ENCODE measurements around the gene RC3H1.

GRCh38 chr1:174028495-174028894 lies 6.3 kb upstream of the RC3H1 start:
- TF ChIP-seq CTCF (IDR thresholded peaks at IDR 0.05) (no peak), POLR2A (IDR thresholded peaks at IDR 0.05) (no peak), EP300 (IDR thresholded peaks at IDR 0.05) (no peak), POLR2AphosphoS5 (IDR thresholded peaks at IDR 0.05) (no peak)

Data from gastroesophageal sphincter (tissue), 3 donors.